ENCODE results near the gene RAB8A.
"Not testable (repeated sequence)": the region's sequence is repeated elsewhere in the genome, so short reads cannot be mapped to it uniquely, and the experiment has no call there.

The RAB8A gene

DNA sequence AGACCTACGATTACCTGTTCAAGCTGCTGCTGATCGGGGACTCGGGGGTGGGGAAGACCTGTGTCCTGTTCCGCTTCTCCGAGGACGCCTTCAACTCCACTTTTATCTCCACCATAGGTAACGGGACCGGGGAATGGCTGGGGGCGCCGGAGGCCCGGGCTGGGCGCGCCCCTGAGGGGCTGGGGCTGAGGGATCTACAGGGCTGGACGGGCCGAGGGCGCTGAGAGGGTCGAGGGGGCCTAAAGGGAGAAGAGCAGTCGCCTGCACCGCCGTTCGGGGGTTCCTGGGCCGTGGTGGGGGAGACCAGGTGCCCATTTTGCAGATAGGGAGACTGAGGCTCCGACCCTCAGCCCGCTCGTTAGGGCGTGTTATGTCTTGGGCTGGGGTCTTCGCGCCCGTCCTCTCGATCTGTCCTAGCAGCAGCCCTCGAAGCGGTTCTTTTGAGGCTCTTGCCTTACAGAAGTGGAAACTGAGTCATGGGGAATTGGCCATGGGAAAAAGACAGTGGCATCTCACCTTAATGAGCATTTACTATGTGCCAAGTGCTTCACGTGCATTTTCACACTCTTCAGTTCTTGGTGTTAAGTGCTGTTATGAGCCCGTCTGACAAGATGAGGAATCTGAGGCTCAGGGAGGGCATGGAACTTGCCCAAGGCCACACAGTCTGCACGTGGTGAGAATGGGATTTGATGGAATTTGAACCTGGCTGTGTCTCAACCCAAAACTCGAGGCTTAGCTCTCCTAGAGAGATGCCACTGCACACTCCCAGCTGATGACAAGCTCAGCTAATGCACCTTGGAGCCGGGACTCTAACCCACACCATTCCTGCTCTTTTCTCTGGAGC lies 442 bp downstream of the RAB8A start:
- DNase-seq (ENCODE audit: low spot score) = no peak
- FAIRE-seq = no peak

- no peak for FAIRE-seq
- no peak for DNase-seq (ENCODE audit: low spot score)
Measured at GRCh38 chr19:16112778-16113177, 1.1 kb downstream of the RAB8A start.

DNA sequence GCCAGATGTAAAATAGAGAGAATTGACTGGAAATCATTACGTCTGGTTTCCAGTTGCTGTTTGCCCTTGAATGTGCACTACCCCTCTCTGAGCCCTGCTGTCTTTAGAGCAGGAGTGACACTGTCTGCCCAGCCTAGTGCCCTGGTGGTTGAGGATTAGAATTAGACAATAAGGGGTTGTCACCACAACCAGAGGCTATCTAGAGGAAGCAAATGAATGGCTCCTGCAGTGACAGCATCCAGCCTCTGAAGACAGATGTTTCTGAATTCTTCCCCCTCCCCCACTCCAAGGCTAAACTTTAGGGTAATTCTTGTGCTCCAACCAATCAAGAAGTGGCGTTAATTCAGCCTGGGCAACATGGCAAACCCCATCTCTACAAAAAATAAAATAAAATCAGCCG lies 2.0 kb downstream of the RAB8A start:
- DNase-seq (ENCODE audit: low spot score) (no peak), FAIRE-seq (no peak)

GRCh38 chr19:16115301-16116039 lies 3.8 kb downstream of the RAB8A start:
- DNase-seq (ENCODE audit: low spot score) (no peak), FAIRE-seq (no peak)

DNA sequence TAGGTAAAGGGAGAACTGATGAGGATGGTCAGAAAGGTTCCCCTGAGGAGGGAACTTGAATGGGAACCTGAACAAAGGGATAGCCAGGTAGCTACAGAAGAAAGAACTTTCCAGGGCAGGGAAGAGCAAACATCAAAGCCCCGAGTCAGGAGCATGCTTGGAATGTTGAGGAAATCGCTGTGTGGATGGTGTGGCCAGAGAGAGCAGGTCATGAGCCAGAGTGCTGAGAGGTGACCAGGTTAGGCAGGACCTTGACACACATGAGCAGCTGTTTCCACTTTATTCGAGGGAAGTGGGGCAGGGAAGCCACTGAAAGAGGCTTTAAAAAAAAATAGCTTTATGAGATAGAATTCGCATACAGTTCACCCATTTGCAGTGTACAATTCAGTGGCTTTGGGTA lies 4.4 kb downstream of the RAB8A start:
- DNase-seq (ENCODE audit: low spot score) = no peak
- FAIRE-seq = no peak

DNA sequence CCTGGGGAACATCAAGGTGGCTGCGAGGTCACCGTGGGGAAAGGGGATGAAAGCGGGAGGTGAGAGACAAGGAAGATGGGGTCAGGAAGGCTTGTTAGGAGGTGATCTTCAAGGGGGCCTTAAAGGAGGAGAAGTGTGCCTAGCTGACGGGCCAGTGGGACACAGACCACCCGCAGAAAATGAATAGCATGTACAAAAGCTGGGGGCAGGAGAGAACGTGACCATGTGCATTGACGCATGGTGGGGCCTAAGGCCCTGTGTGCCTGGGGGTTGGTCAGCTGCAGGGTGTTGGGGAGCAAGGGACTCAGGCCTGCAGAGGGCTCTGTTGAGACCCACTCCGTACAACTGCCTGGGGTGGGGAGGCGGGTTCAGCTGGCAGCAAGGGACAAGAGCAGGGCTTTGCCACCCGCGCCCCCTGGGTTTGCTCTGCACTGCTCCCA lies 5.9 kb downstream of the RAB8A start:
- FAIRE-seq = no peak
- DNase-seq (ENCODE audit: low spot score) = no peak

DNA sequence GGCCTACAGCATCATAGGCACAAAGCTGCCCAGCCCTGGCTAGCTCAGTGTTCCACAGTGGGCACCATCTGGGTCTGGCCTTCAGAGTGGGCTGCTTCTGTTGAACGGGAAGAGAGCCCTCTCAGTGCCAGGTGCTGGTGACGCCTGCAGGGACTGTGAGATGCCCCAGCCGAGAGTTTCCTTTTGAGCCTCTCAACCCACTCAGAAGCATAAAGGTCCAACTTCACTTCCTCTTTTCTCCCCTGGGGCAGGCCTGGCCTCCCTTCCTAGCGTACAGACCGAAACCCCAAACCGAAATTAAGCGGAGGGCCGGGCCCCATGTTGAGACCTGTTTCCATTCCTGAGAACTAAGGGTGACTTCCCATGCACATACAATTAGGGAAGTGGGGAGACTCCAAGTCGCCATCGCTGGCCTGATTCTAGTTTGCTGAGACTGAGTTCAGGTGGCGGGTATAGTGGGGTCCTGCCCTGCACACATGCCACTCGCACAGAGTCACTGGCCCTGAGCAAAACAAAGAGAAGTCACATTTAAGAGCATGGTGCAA lies 6.9 kb downstream of the RAB8A start:
- no peak for FAIRE-seq

DNA sequence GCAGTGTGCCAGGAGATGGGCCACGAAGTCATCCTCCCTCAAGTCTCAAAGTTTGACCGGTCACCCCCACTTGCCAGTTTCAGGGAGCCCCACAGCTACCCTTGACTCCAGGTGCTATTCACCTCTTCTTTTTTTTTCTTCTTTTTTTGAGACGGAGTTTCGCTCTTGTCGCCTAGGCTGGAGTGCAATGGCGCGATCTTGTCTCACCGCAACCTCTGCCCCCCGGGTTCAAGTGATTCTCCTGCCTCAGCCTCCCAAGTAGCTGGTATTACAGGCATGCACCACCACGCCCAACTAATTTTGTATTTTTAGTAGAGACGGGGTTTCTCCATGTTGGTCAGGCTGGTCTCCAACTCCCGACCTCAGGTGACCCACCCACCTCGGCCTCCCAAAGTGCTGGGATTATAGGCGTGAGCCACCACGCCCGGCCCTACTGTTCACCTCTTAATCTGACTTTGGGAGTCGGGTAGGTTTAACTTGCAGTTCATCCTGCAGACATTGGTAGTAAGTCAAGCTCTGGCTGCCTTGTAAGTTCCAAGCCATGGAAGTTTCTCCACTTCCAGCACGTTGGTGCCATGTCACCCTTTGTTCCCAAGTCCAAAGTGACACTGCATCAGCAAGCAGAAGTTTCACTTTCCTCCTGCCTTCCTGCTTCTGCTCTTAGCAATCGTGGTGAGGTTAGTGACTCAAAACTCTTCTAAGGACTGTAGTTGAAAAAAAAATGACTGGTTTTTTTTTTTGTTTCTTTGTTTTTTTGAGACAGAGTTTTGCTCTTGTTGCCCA lies 7.6 kb downstream of the RAB8A start:
- DNase-seq (ENCODE audit: low spot score); FAIRE-seq: not testable (repeated sequence)

More for the DNA sequence above, 6.9 kb downstream of the RAB8A start:
- no peak for DNase-seq (ENCODE audit: low spot score)

DNA sequence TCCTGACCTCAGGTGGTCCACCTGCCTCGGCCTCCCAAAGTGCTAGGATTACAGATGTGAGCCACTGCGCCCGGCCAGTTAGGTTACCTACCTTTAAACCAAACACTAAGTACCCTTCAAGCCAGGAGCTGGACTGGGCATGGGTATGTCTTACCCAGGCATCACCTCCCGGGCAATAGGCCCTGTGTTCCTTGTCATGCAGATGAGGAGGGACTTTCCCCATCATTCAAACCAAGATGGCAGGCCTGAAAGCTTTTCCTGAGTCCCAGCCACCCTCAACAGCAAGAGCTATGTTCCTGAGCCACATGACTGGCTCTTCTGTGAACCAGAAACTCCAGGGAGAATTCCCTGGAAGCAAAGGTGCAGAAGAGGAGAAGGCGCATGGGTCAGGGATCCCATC lies 9.5 kb downstream of the RAB8A start:
- no peak for FAIRE-seq
- no peak for DNase-seq (ENCODE audit: low spot score)

GRCh38 chr19:16121967-16122366 lies 10.3 kb downstream of the RAB8A start:
- DNase-seq (ENCODE audit: low spot score) (no peak), FAIRE-seq (no peak)

DNA sequence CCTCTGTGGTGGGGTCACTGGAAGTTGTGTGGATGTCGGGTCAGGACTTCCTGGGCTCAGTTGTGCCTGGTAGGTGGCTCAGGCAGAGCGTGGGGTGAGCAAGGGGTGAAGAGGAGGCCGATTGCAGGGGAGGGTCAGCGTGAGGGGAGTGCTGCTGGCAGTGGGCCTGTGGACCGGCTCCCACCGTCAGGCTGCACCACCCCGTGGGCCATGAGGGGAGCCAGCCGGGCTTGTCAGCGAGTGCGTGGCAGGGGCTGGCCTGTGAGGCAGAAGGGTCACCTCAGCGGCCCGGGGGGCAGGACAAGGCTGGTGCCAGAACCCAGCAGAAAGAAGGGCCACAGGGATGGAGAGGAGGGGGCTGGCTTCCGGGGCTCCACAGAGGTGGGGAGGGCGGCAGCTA lies 13.3 kb downstream of the RAB8A start:
- FAIRE-seq (no peak), DNase-seq (ENCODE audit: low spot score) (no peak)

DNA sequence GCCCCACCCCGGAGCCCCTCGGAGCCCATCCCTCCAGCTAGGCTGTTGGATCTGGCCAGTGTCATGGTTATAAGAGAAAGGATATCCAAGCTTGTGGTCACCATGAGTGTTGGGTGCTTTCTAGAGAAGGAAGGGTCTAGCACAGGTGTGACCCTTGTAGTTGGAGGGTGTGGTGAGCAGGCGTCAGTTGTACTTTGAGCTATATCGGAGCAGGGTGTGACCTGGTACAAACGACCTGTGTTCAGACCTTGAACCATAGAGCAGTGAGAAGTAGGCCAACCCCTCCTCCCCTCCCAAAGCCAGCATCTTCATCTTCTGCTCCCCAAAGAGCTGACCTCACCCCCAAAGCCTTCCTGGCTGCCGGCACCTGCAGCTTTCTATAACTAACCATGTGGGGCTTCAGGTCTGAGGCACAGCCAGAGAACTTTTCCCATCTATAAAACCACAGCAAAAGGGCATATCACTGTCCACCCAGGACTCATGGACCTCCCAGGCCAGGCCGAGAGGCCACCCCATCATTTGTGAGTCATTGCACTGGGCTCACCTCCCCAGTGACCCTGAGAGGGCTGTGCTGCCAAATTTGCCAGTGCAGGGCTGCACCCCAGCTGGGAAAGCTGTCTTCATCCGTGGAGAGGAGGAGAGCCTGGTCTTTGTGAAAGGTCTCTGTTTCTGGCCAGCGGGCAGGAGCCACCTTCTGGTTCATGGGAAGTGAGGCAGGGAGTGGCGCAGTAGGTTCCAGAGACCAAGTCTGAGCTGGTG lies 14.2 kb downstream of the RAB8A start:
- DNase-seq (ENCODE audit: low spot score) (no peak), FAIRE-seq (no peak)

DNA sequence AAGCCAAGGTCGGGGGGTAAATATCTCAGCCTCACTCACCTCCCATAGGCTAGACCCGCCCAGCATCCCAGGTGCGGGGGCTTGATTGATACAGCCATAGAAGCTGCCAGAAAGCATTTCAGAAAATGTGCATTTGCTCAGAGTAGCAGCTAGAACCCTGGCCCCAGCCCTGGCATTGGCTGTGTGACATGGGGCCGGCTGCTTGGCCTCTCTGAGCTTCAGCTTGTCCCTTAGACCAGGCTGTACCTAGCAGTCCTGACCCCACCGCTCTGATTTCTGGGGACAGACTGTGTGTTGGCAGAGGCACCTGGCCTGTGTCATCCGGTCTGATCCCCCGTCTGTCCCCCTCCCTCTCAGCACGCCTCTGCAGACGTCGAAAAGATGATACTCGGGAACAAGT lies 15.4 kb downstream of the RAB8A start:
- DNase-seq (ENCODE audit: low spot score) (no peak), FAIRE-seq (no peak)

DNA sequence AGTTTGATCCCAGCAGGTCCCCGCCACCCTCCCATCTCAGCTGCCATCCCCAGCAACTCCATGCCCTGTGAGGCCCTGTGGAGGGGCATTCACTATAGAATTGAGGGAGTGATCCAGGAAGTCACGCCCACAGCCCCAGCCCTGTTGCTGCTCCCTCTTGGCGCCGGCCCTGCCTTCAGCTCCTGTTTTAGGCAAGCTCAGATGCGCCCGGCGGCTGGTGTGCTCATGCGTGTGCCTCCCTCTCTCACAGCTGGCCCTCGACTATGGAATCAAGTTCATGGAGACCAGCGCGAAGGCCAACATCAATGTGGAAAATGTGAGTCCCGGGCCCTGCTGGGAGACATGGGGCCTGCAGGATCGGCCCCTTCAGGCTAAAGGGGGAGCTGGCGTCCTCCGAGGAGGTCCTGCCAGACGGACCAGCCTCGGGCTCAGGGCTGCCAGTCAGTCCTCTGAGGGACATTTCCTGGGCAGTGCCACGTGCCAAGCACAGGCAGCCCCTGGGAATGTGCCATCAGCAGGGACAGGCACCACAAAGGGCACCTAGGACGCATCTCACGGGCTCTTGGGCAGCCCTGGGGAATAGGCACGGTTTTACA lies 16.2 kb downstream of the RAB8A start:
- no peak for DNase-seq (ENCODE audit: low spot score)
- FAIRE-seq = no peak

DNA sequence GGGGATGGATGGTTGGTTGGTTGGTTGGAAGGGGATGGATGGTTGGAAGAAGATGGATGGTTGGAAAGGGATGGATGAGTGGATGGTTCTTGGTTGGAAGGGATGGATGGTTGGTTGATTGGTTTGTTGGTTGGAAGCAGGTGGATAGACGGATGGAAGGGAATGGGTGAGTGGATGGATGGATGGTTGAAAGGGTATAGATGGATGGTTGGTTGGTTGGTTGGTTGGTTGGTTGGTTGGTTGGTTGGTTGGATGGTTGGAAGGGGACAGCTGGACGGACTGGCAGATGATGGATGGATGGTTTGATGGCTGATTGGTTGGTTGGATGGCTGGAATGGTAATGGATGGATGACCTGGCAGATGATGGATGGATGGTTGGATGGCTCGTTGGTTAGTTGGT lies 20.0 kb downstream of the RAB8A start:
- FAIRE-seq (no peak), DNase-seq (ENCODE audit: low spot score) (no peak)

- no peak for FAIRE-seq
- DNase-seq (ENCODE audit: low spot score) = no peak
Measured at GRCh38 chr19:16133818-16134217, 22.1 kb downstream of the RAB8A start.

DNA sequence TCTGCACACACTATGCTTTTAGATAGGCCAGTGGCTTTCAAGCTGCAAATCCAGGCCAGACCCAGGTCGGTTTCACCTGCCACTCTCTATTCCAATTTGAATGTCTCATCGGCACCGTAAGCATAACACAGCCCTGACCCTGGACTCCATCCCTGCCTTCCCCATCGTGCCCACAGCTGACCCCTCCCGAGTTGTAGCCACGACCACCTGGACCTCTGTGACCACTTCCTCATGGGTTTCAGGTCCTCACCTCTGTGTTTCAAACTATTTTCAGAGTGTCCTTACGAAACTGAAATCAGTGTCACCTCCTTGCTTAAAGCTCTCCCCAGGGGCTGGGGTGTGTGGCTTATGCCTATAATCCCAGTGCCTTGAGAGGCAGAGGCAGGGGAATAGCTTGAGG lies 22.8 kb downstream of the RAB8A start:
- no peak for FAIRE-seq

DNA sequence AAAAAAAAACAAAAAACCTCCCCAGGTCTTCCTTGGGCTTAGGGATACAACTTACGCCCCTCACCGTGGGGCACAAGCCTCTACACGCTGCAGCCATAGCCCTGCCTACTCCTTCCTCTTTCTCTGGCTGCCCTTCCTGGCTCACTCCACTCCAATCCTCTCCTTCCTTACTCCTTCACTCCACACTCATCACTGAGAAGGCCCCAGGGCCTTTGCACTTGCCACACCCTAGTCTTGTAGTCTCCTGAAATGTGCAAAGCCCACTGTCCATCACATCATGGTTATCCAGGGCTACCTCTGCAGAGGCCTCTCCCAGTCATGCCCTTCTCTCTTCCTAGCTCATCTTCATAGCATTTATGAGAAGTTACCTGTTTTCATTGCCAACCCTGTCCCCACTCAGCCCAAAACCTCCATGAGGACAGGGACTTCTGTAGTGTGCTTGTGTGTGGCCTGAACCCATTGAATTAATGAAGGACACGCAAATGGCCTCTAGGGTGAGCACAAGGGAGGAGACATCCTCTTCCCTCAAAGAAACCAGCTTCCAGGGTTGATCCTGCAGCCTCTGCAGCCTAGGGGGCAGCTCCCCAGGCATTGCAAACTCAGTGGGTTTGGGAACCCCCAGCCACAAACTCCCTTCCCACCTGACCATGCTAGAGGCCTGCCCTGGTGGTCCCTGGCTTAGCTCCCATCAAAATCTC lies 23.9 kb downstream of the RAB8A start:
- DNase-seq (ENCODE audit: low spot score) (no peak), FAIRE-seq (no peak)

More for the DNA sequence above, 22.8 kb downstream of the RAB8A start:
- DNase-seq (ENCODE audit: low spot score) = no peak

DNA sequence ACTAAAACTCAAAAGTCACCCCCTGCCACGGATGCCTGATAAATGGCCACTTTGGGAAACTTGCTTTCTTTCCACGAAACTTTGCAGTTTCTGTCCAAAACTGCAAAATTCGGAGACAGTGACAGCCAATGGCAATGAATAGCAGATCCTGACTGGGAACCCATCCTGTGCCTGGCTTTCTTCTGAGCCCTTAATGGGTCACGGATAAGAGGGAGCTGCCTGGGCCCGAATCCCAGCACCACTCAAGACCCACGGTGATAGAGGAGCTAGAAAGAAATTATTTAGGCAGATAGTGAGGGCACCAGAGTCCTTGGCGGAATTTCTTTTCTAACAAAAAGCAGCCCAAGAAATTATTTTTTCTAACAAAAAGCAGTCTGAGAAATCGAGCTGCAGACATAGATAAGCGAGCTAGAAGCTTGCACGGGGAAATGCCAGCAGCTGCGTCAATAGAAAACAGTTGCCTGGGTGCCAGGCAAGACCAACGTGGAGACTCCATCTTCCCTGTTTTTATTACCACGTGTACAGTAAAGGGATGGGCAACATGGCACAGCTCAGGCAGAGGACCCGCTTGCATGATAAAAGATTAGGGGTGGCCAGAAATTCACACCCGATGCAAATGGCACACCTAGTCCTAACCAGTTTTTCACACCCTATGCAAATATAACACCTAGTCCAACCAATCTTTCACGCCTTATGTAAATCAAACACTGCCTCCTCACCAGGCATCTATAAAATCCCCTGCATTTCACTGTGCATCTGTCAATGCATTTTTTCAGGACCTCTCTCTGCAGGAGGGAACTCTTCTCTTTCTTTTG lies 24.7 kb downstream of the RAB8A start:
- DNase-seq (ENCODE audit: low spot score) (no peak), FAIRE-seq (no peak)

All from RCC 7860 (cell line).